ENCODE measurements around the gene FFAR3.

GRCh38 chr19:35318679-35319448 lies 39.4 kb upstream of the FFAR3 start:
- TF ChIP-seq POLR2A (IDR thresholded peaks at IDR 0.05; ENCODE audit: low read length) (no peak), GATA1 (IDR thresholded peaks at IDR 0.05; ENCODE audit: low read depth, low read length) (no peak)

Data from erythroblast (primary cell).